GM12878 (cell line): ENCODE data around the gene ANP32E. TPM values are rescaled to one million over a fixed set of nuclear protein-coding genes. Genes with fewer than 3 reads are reported as not detected.

Experiments
- ATAC-seq: fragments of 200-7000 bp; cut with Tn5 transposase; 3 replicates; pipeline ENCODE4 v1.9.1; 2020; ENCODE audit warnings: mild to moderate bottlenecking, moderate library complexity
- BruUV-seq: library from RNA; stranded (reverse); fragments of 400-500 nt; replicated peaks from 2 replicates; lab custom pipeline; 2021; lab: Mats Ljungman, UMichigan
- CTCF ChIA-PET: fragments of 300-600 bp; sonication (Branson Sonifier 250); formaldehyde crosslinking; extraction: SDS; loops from one replicate; lab custom pipeline; 2021; ENCODE audit warnings: inconsistent platforms; lab: Yijun Ruan, JAX
- POLR2A ChIA-PET: fragments of 350-600 bp; formaldehyde crosslinking; extraction: SDS; loops from one replicate; lab custom pipeline; 2021; ENCODE audit warnings: inconsistent platforms; lab: Charles Lee
- RAD21 ChIA-PET: fragments of 300-600 bp; sonication (Branson Sonifier 250); formaldehyde crosslinking; loops from one replicate; lab custom pipeline; 2023; ENCODE audit warnings: antibody characterized with exemption; ENCODE audit not compliant: unreplicated experiment; lab: Charles Lee
- SMC1A ChIA-PET: fragments of 300-600 bp; sonication (Branson Sonifier 250); formaldehyde crosslinking; loops from one replicate; lab custom pipeline; 2023; ENCODE audit not compliant: unreplicated experiment, uncharacterized antibody; lab: Charles Lee
- DNase-seq: peaks from one replicate; pipeline ENCODE4 v3.0.0-alpha.2; 2011; ENCODE audit warnings: low read depth, low spot score
- FAIRE-seq: peaks from 3 replicates; lab custom pipeline; 2011; peaks lifted over from hg19 to GRCh38; lab: Jason Lieb, UNC
- H2AFZ ChIP-seq: 2 replicates; pipeline ENCODE4 v1.6.0; 2011; ENCODE audit warnings: low read depth, low read length, control low read depth; ENCODE audit not compliant: control insufficient read depth
- H3K27ac ChIP-seq: 2 replicates; pipeline ENCODE4 v1.5.1; 2011; ENCODE audit warnings: control low read depth; ENCODE audit not compliant: control insufficient read depth, insufficient read depth
- H3K27me3 ChIP-seq, 2 experiments: replicated peaks in 1 of 2; 2 replicates each; pipeline versions ENCODE4 v1.6.0 to v1.6.1; 2011; ENCODE audit warnings: low read length in 1 of 2; ENCODE audit not compliant: control insufficient read depth in 2 of 2, insufficient read depth in 2 of 2
- H3K36me3 ChIP-seq, 2 experiments: 2 replicates each; pipeline ENCODE4 v1.5.1; 2011; ENCODE audit warnings: low read length in 1 of 2; ENCODE audit not compliant: control insufficient read depth in 2 of 2, insufficient read depth in 2 of 2
- H3K4me1 ChIP-seq: 2 replicates; pipeline ENCODE4 v1.6.1; 2011; ENCODE audit warnings: mild to moderate bottlenecking, low read length, moderate library complexity, mixed read lengths; ENCODE audit not compliant: control insufficient read depth, insufficient read depth
- H3K4me2 ChIP-seq: 2 replicates; pipeline ENCODE4 v1.6.0; 2011; ENCODE audit warnings: control low read depth; ENCODE audit not compliant: control insufficient read depth, insufficient read depth
- H3K4me3 ChIP-seq: fragments of 200-600 bp; sonication (generic); 2 replicates; pipeline ENCODE4 v1.5.1; 2016
- H3K79me2 ChIP-seq: 2 replicates; pipeline ENCODE4 v1.6.0; 2011; ENCODE audit warnings: low read length; ENCODE audit not compliant: control insufficient read depth, insufficient read depth
- H3K9ac ChIP-seq: 2 replicates; pipeline ENCODE4 v1.8.0; 2011; ENCODE audit warnings: low read length, control low read depth, mixed read lengths; ENCODE audit not compliant: control insufficient read depth, insufficient read depth
- H3K9me3 ChIP-seq: replicated peaks from 3 replicates; pipeline ENCODE4 v1.5.1; 2011; ENCODE audit warnings: mild to moderate bottlenecking, low read length; ENCODE audit not compliant: control insufficient read depth, insufficient read depth
- H4K20me1 ChIP-seq: 2 replicates; pipeline ENCODE4 v1.6.0; 2011; ENCODE audit not compliant: control insufficient read depth, insufficient read depth
- CHD2 ChIP-seq: IDR thresholded peaks from 2 replicates; pipeline ENCODE4 v1.6.1; 2011; ENCODE audit warnings: low read depth, low read length, improper control_type of control experiment, borderline replicate concordance
- EP300 ChIP-seq, 2 experiments: fragments of 150-350 bp in 1 of 2; IDR thresholded peaks; 2 replicates each; pipeline ENCODE4 v1.6.1; 2011 to 2012; ENCODE audit warnings: low read depth in 2 of 2, low read length in 2 of 2, borderline replicate concordance in 1 of 2, improper control_type of control experiment in 1 of 2, inconsistent platforms in 1 of 2; ENCODE audit not compliant: control insufficient read depth in 1 of 2
- FOXM1 ChIP-seq: IDR thresholded peaks from 2 replicates; pipeline ENCODE4 v1.6.1; 2012; ENCODE audit warnings: low read depth, mild to moderate bottlenecking, inconsistent platforms, low read length, moderate library complexity
- IKZF1 ChIP-seq: fragments of 450-650 bp; conservative IDR thresholded peaks from 2 replicates; pipeline ENCODE4 v1.6.1; 2017; ENCODE audit warnings: antibody characterized with exemption, mild to moderate bottlenecking
- LARP7 ChIP-seq: fragments of 450-650 bp; IDR thresholded peaks from 2 replicates; pipeline ENCODE4 v1.6.1; 2017; ENCODE audit warnings: mild to moderate bottlenecking
- MTA2 ChIP-seq: fragments of 450-650 bp; IDR thresholded peaks from 2 replicates; pipeline ENCODE4 v1.6.1; 2016; ENCODE audit warnings: low read depth, mild to moderate bottlenecking, moderate library complexity
- STAT1 ChIP-seq: fragments of 450-650 bp; conservative IDR thresholded peaks from 2 replicates; pipeline ENCODE4 v1.6.1; 2014; ENCODE audit warnings: antibody characterized with exemption, mild to moderate bottlenecking
- TCF3 ChIP-seq: IDR thresholded peaks from 2 replicates; pipeline ENCODE4 v1.6.1; 2012; ENCODE audit warnings: low read depth, mild to moderate bottlenecking, low read length, borderline replicate concordance; ENCODE audit not compliant: insufficient read depth
- WGBS: methylation state at CpG from one replicate; pipeline ENCODE4 v1.1.6; 2016; ENCODE audit warnings: low lambda C conversion rate; ENCODE audit not compliant: insufficient replicate concordance, insufficient coverage; ENCODE audit errors: missing lambda C conversion rate; 5-methylcytosine and 5-hydroxymethylcytosine counted together
- in situ Hi-C: fragments of 300-500 bp; cut with MboI; formaldehyde crosslinking; loops from 9 replicates; pipeline ENCODE4 v1.14.3; 2018; ENCODE audit warnings: mixed read lengths
- intact Hi-C: fragments of 100-400 bp; cut with micrococcal nuclease; formaldehyde crosslinking; loops from one replicate; pipeline ENCODE4 v1.14.2; 2022; ENCODE audit not compliant: unreplicated experiment
- polyA plus RNA-seq, 11 experiments: library from polyadenylated mRNA; depleted of rRNA in 4 of 11; unstranded in 6 of 11; stranded (reverse) in 5 of 11; fragments of >200 nt; fragmentation: Nextera tagmentation in 4 of 11; fragmentation: Illumina TruSeq in 1 of 11; extraction: Ambion mirVana in 4 of 11; extraction: Trizol in 1 of 11; gene quantifications; 1 replicate in 1 of 11; 2 replicates in 10 of 11; pipeline versions ENCODE4 v1.2.1 to v1.2.3, GENCODE V29; 2011 to 2016; ENCODE audit warnings: inconsistent platforms in 2 of 11, missing spikeins in 2 of 11, low read depth in 1 of 11
- total RNA-seq, 4 experiments: library from RNA; depleted of rRNA in 3 of 4; stranded (reverse); fragments of >200 nt in 3 of 4; fragmentation: Illumina TruSeq in 1 of 4; extraction: Trizol in 1 of 4; gene quantifications; 2 replicates each; pipeline versions ENCODE4 v1.2.1 to v1.2.3, GENCODE V29; 2013 to 2021

ANP32E gene
- total and polyA plus RNA-seq, 10 of the 15 experiments (the other 5 are each of a cell fraction or from before 2014, with no cell fraction given) = 59.2 to 250 (median 121) TPM

DNA sequence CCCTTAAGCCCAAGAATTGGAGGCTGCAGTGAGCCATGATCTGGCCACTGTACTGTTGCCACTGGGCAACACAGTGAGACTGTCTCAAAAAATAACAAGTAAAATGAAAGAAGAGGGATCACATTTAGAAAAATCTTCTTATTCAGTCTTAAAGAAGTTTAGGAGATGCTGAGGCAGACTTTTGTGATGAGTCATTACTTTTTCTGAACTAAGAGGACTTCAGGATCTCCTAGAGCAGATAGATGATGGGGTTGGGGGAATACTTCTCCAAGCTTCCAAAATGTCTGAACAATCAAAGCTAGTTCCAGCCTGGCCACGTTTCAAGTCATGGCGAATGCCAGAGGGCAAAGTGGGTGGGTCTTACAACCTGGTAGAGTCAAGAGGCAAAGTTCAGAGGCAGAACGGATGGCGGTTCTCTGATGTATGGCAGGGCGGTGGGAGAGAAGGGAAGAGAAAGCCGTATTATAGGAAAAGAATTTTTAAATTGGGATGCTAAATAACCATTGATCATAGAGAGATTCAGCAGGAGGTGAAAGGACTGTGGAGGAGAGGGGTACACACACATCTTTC, 44.3 kb upstream of the ANP32E start:
- no peaks in the 10 kb centered on the region; a peak in 2 of 4 replicates for H3K27me3 ChIP-seq
- no peak overlapping the region for H3K27ac ChIP-seq
- no peaks in the 10 kb centered on the region; the same call in 2 of the 3 replicates for H3K9me3 ChIP-seq
- H3K79me2 ChIP-seq = no peaks in the 10 kb centered on the region
- no peak overlapping the region for H3K9ac ChIP-seq
- ChIA-PET RAD21 (interaction anchor here (0.5 to 1.6 kb wide), 4 partner anchors 20 to 320 kb away, joined by 3 to 6 read pairs (median 4); no protein-coding TSS in a partner anchor), SMC1A (interaction anchor here (0.6 to 3.1 kb wide), 4 partner anchors 22 to 60 kb away, joined by 3 to 18 read pairs (median 10); partner anchors contain the start of gene CA14), CTCF (interaction anchor here (2.6 to 3.8 kb wide), 3 partner anchors 9 to 26 kb away, joined by 14 to 98 read pairs (median 27); partner anchors contain the start of gene CA14), POLR2A (no interaction called here)
- in situ Hi-C loops = no loop called here
- H3K4me1 ChIP-seq = peaks cover 9% of the 10 kb centered on the region
- 87% methylated on average over 6 of the region's 6 CpGs for WGBS
- ATAC-seq = no peak
- FAIRE-seq = no peak
- no TSS peak for BruUV-seq
- no peak overlapping the region for H2AFZ ChIP-seq
- DNase-seq = no peak
- H3K4me2 ChIP-seq = no peak overlapping the region
- intact Hi-C loops = no loop called here
- H3K36me3 ChIP-seq = no peaks in the 10 kb centered on the region
- H3K4me3 ChIP-seq = no peak overlapping the region
- H4K20me1 ChIP-seq = no peaks in the 10 kb centered on the region
- TF ChIP-seq STAT1 = no peak
- TF ChIP-seq IKZF1 = no peak
- no peak for TF ChIP-seq FOXM1
- TF ChIP-seq CHD2 = no peak
- TF ChIP-seq MTA2 = no peak
- no peak for TF ChIP-seq TCF3
- no peak for TF ChIP-seq LARP7
- TF ChIP-seq EP300 (IDR thresholded peaks at IDR 0.05; ENCODE audit: borderline replicate concordance in 1 of 2, control insufficient read depth in 1 of 2, low read depth in 2 of 2, low read length in 2 of 2) = no peak
